Omental fat pad (tissue), 4 donors: ENCODE measurements around the gene CHL1. TPM values are rescaled to one million over a fixed set of nuclear protein-coding genes. Genes with fewer than 3 reads are reported as not detected.

Experiments used
- ATAC-seq: fragments of 150-250 bp; one replicate; pipeline ENCODE4 v1.9.1; 2016; ENCODE audit warnings: mild to moderate bottlenecking, moderate library complexity; ENCODE audit not compliant: low FRiP score
- DNase-seq: peaks from one replicate; pipeline ENCODE4 v3.0.0-alpha.2; 2019; ENCODE audit warnings: low spot score
- CTCF ChIP-seq, 3 donors: fragments of 450-650 bp; IDR thresholded peaks; one replicate each; pipeline ENCODE4 v1.5.1; 2016 to 2017; ENCODE audit warnings: antibody characterized with exemption in 3 of 3, mild to moderate bottlenecking in 3 of 3, moderate library complexity in 2 of 3
- total RNA-seq, 4 donors: library from RNA; depleted of rRNA; stranded (reverse); fragments of >200 nt; gene quantifications; one replicate each; pipeline ENCODE4 v1.1.0, GENCODE V29; 2016

CHL1 gene
- total RNA-seq, 4 donors from 2014 or later = 18.7 to 64.2 (median 42.1) TPM

- ATAC-seq = no peak
- no peak for DNase-seq
- no peak for TF ChIP-seq CTCF (IDR thresholded peaks at IDR 0.05)
Observed at GRCh38 chr3:409011-409410, 212.4 kb downstream of the CHL1 start.

- no peak for ATAC-seq
- no peak for TF ChIP-seq CTCF (IDR thresholded peaks at IDR 0.05)
- DNase-seq = no peak
Observed at GRCh38 chr3:411226-411625, 214.7 kb downstream of the CHL1 start.

- DNase-seq = no peak
- TF ChIP-seq CTCF (IDR thresholded peaks at IDR 0.05) = no peak
- ATAC-seq = no peak
Observed at GRCh38 chr3:414063-414462, 217.5 kb downstream of the CHL1 start.

GRCh38 chr3:418239-418929, 221.8 kb downstream of the CHL1 start:
- DNase-seq (no peak), ATAC-seq (no peak)
- no peak for TF ChIP-seq CTCF (IDR thresholded peaks at IDR 0.05)

- TF ChIP-seq CTCF (IDR thresholded peaks at IDR 0.05) = no peak
Observed at GRCh38 chr3:420584-420983, 224.0 kb downstream of the CHL1 start.

GRCh38 chr3:425079-425478, 228.5 kb downstream of the CHL1 start:
- ATAC-seq = no peak
- DNase-seq = no peak
- no peak for TF ChIP-seq CTCF (IDR thresholded peaks at IDR 0.05)

More at GRCh38 chr3:420584-420983, 224.0 kb downstream of the CHL1 start:
- ATAC-seq (no peak), DNase-seq (no peak)

- ATAC-seq (no peak), DNase-seq (no peak)
- no peak for TF ChIP-seq CTCF (IDR thresholded peaks at IDR 0.05)
Observed at GRCh38 chr3:426072-426471, 229.5 kb downstream of the CHL1 start.
